Purkinje cell (primary cell): ENCODE data around the gene CST4. TPM values are rescaled to one million over a fixed set of nuclear protein-coding genes. Genes with fewer than 3 reads are reported as not detected.

Source experiments
- polyA plus RNA-seq: library from polyadenylated mRNA; unstranded; fragments of >200 nt; fragmentation: Nextera tagmentation; gene quantifications from 2 replicates; pipeline ENCODE4 v1.2.1, GENCODE V29; 2014

The CST4 gene
- polyA plus RNA-seq = not detected in 2 replicates

DNA sequence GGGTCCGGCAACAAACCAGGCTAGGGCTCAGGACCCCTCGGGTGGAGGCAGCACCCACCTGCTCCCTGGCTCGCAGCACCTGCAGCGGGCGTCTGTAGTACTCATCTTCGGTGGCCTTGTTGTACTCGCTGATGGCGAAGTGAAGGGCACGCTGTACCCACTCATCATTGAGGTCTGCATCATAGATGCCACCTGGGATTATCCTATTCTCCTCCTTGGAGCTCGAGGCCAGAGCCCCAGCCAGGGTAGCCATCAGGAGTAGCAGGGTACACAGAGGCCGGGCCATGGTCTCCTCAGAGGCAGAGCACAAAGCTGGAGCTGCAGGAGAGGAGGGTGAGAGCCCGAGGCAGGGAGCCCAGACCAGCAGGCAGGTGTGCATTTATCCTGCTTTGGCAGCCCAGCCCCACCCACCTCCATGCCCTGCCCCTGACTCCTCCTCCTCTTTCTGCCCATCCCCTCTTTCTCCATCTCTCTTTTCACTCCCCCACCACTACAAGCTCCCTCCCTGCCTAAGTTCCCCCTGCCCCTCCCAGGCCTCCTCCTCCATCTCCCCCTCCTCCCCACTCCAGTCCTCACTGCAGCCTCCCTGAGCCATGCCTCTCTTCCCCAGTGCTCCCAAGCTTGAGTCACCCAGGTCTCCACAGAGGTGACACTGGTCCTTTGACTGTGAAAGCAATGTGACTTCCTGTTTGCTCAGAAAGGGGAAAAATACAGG, at the start of gene CST4:
TSS of gene CST4 (minus strand) at position 355 of the 715 bp plus-strand sequence. CDS start at position 286, 69 bp downstream.

DNA sequence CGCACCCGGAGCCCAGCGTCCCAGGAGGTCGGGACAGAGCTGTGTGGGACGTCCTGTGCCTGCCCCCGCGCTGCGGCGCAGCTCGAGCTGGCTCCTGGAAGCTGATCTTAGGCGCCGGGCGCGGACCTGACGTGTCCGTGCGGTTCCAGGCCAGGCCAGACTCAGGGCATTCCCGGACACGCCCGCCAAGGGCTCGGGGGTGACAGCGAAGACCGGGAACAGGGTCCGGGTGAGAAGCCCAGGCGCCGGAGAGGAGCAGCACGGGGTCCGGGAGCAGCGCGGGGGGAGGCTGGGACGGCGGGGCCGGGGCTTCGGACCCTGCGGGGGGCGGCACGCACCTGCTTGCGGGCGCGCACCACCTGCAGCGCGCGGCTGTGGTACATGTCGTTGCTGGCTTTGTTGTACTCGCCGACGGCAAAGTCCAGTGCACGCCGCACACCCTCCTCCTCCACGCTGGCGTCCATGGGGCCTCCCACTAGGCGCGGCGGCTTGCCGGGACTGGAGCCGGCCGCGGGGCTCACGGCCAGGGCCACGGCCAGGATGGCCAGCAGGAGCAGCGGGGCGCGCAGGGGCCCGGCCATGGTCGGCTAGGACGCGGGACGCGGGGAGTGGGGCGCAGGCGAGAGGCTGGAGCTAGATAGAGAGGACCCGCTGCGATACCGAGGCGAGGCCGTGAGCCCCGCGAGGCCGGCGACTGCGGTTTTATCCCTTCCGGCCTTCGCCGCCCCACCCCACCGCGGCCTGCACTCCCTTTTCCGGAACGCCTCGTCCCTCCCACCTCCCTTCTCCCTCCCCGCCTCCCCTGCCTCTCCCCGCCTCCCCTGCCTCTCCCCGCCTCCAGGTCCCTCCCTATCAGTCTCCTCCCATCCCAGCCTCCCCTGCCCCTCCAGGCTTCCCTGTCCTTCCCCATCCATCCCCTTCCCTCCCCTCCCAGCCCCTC, 51.3 kb downstream of the CST4 start, which contains the start of gene CST3:
TSS of gene CST3 (minus strand) at position 674 of the 940 bp plus-strand sequence. CDS start at position 581, 93 bp downstream.

Other genes starting within 250 kb of the CST4 start
- not detected in 2 replicates for gene CSTL1, start 249.4 kb downstream of the CST4 start, polyA plus RNA-seq
- not detected in 2 replicates for gene CST11, start 236.2 kb downstream of the CST4 start, polyA plus RNA-seq
- not detected in 2 replicates for gene CST8, start 197.9 kb downstream of the CST4 start, polyA plus RNA-seq
- not detected in 2 replicates for gene CST9L, start 120.6 kb downstream of the CST4 start, polyA plus RNA-seq
- gene CST9, start 83.1 kb downstream of the CST4 start, polyA plus RNA-seq = not detected in 2 replicates
- gene CST3, start 51.1 kb downstream of the CST4 start, polyA plus RNA-seq = 138 and 167 TPM in 2 replicates
- gene CST1, start 61.9 kb upstream of the CST4 start, polyA plus RNA-seq = not detected in 2 replicates
- not detected in 2 replicates for gene CST2, start 137.7 kb upstream of the CST4 start, polyA plus RNA-seq
- gene CST5, start 190.7 kb upstream of the CST4 start, polyA plus RNA-seq = not detected in 2 replicates